NB4 (cell line): ENCODE measurements around the gene TNPO1.

Experiments used
- MYC ChIP-seq: IDR thresholded peaks from 2 replicates; pipeline ENCODE4 v1.6.1; 2011; ENCODE audit warnings: low read depth, low read length
- POLR2A ChIP-seq: IDR thresholded peaks from 2 replicates; pipeline ENCODE4 v1.6.1; 2011; ENCODE audit warnings: mild to moderate bottlenecking; ENCODE audit not compliant: insufficient read length; ENCODE audit errors: extremely low read depth

- TF ChIP-seq MYC (no peak), POLR2A (no peak)
Measured at GRCh38 chr5:72895758-72896157, 79.3 kb downstream of the TNPO1 start.
